GM18498 (cell line): ENCODE data around the gene ATXN7L3B.
"Not testable (repeated sequence)": the region's sequence is repeated elsewhere in the genome, so short reads cannot be mapped to it uniquely, and the experiment has no call there.

Source experiments
- ATAC-seq: cut with Tn5 transposase; IDR thresholded peaks from one replicate; pipeline ENCODE4 v1.9.1; 2021; ENCODE audit warnings: mild to moderate bottlenecking, moderate library complexity; ENCODE audit not compliant: unreplicated experiment

The ATXN7L3B gene

GRCh38 chr12:74537707-74538385, at the start of gene ATXN7L3B:
Gene ATXN7L3B (plus strand): TSS chr12:74537835. CDS start chr12:74538113, 278 bp downstream.
- peak; percentile 98 for ATAC-seq

- peak; percentile 61 for ATAC-seq
These were observed 49.5 kb upstream of the ATXN7L3B start for GRCh38 chr12:74488134-74488533.

GRCh38 chr12:74489543-74489942, 48.1 kb upstream of the ATXN7L3B start:
- peak; percentile 33 for ATAC-seq

GRCh38 chr12:74490390-74491064, 47.1 kb upstream of the ATXN7L3B start:
- peak; percentile 84 for ATAC-seq

- ATAC-seq = no peak
These were observed 46.3 kb upstream of the ATXN7L3B start for GRCh38 chr12:74491374-74491773.

- ATAC-seq = no peak
These were observed 38.4 kb upstream of the ATXN7L3B start for GRCh38 chr12:74499192-74499591.

- ATAC-seq = not testable (repeated sequence)
These were observed 28.6 kb upstream of the ATXN7L3B start for GRCh38 chr12:74508873-74509657.

GRCh38 chr12:74509886-74510285, 27.7 kb upstream of the ATXN7L3B start:
- ATAC-seq = no peak

GRCh38 chr12:74514098-74514872, 23.4 kb upstream of the ATXN7L3B start:
- no peak for ATAC-seq

GRCh38 chr12:74515849-74516248, 21.8 kb upstream of the ATXN7L3B start:
- ATAC-seq = no peak

GRCh38 chr12:74526535-74526934, 11.1 kb upstream of the ATXN7L3B start:
- ATAC-seq = no peak

- no peak for ATAC-seq
These were observed 10.1 kb upstream of the ATXN7L3B start for GRCh38 chr12:74527491-74527890.

- no peak for ATAC-seq
These were observed 7.0 kb upstream of the ATXN7L3B start for GRCh38 chr12:74530676-74531075.

- ATAC-seq = no peak
These were observed 2.1 kb upstream of the ATXN7L3B start for GRCh38 chr12:74535536-74535935.

GRCh38 chr12:74537126-74537706, 419 bp upstream of the ATXN7L3B start:
- ATAC-seq = peak; percentile 61

- peak; percentile 26 for ATAC-seq
These were observed 1.0 kb downstream of the ATXN7L3B start for GRCh38 chr12:74538491-74539258.

- no peak for ATAC-seq
These were observed 1.6 kb downstream of the ATXN7L3B start for GRCh38 chr12:74539261-74539660.

- no peak for ATAC-seq
These were observed 2.3 kb downstream of the ATXN7L3B start for GRCh38 chr12:74539765-74540526.

GRCh38 chr12:74541074-74541473, 3.4 kb downstream of the ATXN7L3B start:
- no peak for ATAC-seq
